Superior temporal gyrus (tissue), 1 donor: ENCODE measurements around the gene CCDC34.

Experiments
- DNase-seq: peaks from one replicate; pipeline ENCODE4 v3.0.0-alpha.2; 2016; ENCODE audit errors: extremely low spot score

The CCDC34 gene

DNA sequence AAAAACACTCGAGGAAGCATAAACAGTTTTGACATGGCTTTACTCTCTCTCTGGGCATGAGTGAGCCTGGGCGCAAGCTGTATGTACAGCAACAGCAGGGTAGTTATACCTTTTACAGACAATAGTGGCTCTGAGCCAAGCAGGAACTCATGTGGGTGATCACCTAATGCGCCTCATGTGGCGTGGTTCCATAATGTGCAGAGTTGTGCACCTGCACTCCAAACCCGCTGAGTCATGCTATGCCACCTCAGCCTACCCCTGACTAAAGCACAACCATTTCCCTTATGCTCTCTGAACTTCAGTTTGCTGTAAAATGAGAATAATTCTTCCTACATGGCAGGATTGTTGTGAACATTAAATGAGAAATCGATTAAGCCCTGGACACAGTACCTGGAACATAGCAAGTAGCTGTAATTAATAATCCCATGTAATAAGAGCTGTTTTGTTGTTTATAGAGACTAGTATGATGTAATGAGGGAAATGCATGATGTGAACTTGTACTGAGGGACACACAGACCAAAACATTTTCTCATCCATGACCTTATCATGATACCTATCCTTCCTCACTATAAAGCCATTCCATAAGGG lies 71.6 kb downstream of the CCDC34 start:
- no peak for DNase-seq

DNA sequence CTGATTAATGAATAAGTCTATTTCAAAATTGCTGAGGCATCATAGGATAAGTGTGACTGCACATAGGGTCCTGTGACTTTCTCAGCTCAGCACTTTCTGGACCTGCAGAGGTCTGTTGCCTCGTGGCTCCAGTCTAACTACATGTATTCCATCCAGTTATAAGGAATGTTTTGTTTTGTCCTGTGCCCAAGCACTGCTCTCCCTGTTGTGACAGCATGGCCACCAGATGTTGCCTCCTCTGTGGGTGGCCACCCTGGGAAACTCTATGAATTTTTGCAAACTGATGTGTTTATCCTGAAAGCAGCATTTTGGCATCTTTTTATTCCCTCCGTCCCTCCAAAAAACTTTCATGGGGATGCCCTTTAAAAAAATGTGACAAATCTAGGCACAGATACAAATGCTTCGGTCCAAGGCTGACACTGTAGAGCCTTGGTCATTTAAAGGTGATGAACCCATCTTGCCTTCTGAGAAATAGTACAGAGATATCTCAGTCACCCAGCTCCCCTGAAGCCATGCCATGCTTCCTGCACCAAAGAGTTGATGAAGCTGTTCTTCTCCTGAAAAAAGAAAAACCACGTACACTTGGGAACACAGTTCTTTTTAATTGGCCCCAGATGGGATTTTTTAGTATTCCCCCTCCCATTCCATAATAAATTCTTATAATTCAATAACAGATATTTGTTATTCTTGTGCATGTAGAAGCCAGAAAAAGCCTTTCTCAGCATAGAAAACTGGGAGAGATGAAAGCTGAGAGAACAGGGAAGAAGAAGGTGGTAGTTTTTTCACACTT lies 72.6 kb downstream of the CCDC34 start:
- no peak for DNase-seq
